ENCODE measurements around the gene HMGB4. TPM values are rescaled to one million over a fixed set of nuclear protein-coding genes. Genes with fewer than 3 reads are reported as not detected.

Gene HMGB4
- total RNA-seq, 1 experiment from 2014 or later, result not detected

DNA sequence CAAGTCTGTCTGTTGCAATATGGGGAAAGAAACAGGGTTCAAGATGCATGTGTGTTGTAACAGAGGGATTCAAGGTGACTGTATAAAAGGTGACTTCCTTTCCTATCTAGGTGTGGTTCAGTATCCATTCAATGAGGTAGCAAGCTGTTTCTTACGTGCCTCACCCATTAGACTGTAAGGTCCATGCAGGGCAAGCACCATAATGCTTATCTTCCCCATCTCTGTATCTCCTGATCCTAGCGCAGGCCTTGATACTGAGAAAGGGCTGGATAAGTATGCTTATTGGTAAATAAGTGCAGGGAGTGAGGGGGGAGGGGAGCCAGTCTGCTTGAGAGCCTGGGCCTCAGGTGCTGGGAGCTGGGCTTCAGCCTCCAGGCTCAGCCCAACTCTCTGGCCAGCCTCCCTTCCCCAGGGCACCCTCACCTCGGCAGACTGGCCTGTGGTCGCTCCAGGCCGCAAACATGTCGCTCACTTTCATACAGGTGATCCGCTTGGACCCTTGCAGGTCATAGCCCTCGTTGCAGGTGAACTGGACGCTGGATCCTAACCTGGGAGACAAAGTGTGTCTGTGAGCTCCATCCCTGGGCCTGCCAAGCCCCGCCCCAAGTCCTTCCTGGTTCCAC, 44.5 kb upstream of the HMGB4 start:
- H3K4me3 ChIP-seq (ENCODE audit: low read depth in 2 of 2, low read length in 2 of 2), result no peak overlapping the region
- ChIA-PET POLR2A (no interaction called here), CTCF (no interaction called here)

DNA sequence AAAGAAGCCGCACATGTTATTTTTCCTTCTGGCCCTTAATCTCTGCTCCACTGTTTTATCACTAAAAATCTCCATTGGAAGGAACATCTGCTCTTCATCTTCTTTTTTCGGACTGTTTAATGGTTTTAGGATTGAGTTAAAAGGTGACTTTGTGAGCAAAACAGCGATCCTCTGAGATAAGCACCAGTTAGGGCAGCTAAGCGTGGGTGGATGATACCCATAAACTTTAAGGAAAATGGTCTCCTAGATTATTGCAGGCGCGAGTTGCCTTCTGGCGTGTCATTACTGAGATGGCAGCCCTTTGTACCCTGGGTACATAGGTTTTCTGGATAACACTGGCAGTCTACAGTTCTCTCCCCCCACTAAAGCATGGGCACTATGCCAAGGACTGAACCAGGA, 44.0 kb upstream of the HMGB4 start:
- H3K27me3 ChIP-seq (ENCODE audit: control insufficient read depth, insufficient read depth, low read length), result peaks cover 7% of the 10 kb centered on the region; the same call in 1 of the 2 replicates
- H3K4me3 ChIP-seq (ENCODE audit: low read depth in 2 of 2, low read length in 2 of 2), result no peak overlapping the region
- ChIA-PET CTCF (no interaction called here), POLR2A (no interaction called here)
- DNase-seq (ENCODE audit: low read depth, low spot score), result no peak
- ATAC-seq, result no peak
- intact Hi-C loops (cut with micrococcal nuclease; ENCODE audit: unreplicated experiment), result no loop called here
- H3K9me3 ChIP-seq (ENCODE audit: control insufficient read depth, insufficient read depth, low read depth, low read length), result no peaks in the 10 kb centered on the region
- in situ Hi-C loops (cut with HindIII; ENCODE audit: low pct_unique_long_range_greater_than_20kb, low sequenced_read_pairs), result no loop called here
- no TSS peak for BruUV-seq (replicated peaks)
- no peak overlapping the region for H3K27ac ChIP-seq (ENCODE audit: low read length)
- H3K36me3 ChIP-seq (ENCODE audit: control insufficient read depth, insufficient read depth, low read length), result no peaks in the 10 kb centered on the region
- H3K4me1 ChIP-seq (ENCODE audit: control insufficient read depth, insufficient read depth, low read length), result no peaks in the 10 kb centered on the region
- TF ChIP-seq, protein P1, sequence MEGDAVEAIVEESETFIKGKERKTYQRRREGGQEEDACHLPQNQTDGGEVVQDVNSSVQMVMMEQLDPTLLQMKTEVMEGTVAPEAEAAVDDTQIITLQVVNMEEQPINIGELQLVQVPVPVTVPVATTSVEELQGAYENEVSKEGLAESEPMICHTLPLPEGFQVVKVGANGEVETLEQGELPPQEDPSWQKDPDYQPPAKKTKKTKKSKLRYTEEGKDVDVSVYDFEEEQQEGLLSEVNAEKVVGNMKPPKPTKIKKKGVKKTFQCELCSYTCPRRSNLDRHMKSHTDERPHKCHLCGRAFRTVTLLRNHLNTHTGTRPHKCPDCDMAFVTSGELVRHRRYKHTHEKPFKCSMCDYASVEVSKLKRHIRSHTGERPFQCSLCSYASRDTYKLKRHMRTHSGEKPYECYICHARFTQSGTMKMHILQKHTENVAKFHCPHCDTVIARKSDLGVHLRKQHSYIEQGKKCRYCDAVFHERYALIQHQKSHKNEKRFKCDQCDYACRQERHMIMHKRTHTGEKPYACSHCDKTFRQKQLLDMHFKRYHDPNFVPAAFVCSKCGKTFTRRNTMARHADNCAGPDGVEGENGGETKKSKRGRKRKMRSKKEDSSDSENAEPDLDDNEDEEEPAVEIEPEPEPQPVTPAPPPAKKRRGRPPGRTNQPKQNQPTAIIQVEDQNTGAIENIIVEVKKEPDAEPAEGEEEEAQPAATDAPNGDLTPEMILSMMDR (IDR thresholded peaks at IDR 0.05), result no peak
- TF ChIP-seq POLR2AphosphoS5 (IDR thresholded peaks at IDR 0.05; ENCODE audit: low read depth, low read length) (no peak), TCF7L2 (IDR thresholded peaks at IDR 0.05; ENCODE audit: low read depth, low read length) (no peak), SIN3A (IDR thresholded peaks at IDR 0.05; ENCODE audit: borderline replicate concordance, insufficient read depth, low read depth, low read length) (no peak)
- TF ChIP-seq, protein P2, sequence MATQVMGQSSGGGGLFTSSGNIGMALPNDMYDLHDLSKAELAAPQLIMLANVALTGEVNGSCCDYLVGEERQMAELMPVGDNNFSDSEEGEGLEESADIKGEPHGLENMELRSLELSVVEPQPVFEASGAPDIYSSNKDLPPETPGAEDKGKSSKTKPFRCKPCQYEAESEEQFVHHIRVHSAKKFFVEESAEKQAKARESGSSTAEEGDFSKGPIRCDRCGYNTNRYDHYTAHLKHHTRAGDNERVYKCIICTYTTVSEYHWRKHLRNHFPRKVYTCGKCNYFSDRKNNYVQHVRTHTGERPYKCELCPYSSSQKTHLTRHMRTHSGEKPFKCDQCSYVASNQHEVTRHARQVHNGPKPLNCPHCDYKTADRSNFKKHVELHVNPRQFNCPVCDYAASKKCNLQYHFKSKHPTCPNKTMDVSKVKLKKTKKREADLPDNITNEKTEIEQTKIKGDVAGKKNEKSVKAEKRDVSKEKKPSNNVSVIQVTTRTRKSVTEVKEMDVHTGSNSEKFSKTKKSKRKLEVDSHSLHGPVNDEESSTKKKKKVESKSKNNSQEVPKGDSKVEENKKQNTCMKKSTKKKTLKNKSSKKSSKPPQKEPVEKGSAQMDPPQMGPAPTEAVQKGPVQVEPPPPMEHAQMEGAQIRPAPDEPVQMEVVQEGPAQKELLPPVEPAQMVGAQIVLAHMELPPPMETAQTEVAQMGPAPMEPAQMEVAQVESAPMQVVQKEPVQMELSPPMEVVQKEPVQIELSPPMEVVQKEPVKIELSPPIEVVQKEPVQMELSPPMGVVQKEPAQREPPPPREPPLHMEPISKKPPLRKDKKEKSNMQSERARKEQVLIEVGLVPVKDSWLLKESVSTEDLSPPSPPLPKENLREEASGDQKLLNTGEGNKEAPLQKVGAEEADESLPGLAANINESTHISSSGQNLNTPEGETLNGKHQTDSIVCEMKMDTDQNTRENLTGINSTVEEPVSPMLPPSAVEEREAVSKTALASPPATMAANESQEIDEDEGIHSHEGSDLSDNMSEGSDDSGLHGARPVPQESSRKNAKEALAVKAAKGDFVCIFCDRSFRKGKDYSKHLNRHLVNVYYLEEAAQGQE (IDR thresholded peaks at IDR 0.05; ENCODE audit: insufficient read depth in 1 of 2, low read depth in 2 of 2, low read length in 1 of 2), result no peak

More for the DNA sequence above, 44.5 kb upstream of the HMGB4 start:
- TF ChIP-seq, protein P1 (IDR thresholded peaks at IDR 0.05), result no peak
- TF ChIP-seq, protein P2 (IDR thresholded peaks at IDR 0.05; ENCODE audit: insufficient read depth in 1 of 2, low read depth in 2 of 2, low read length in 1 of 2), result no peak
- TF ChIP-seq SIN3A (IDR thresholded peaks at IDR 0.05; ENCODE audit: borderline replicate concordance, insufficient read depth, low read depth, low read length) (no peak), POLR2AphosphoS5 (IDR thresholded peaks at IDR 0.05; ENCODE audit: low read depth, low read length) (no peak), TCF7L2 (IDR thresholded peaks at IDR 0.05; ENCODE audit: low read depth, low read length) (no peak)
- H3K27me3 ChIP-seq (ENCODE audit: control insufficient read depth, insufficient read depth, low read length), result peaks cover 7% of the 10 kb centered on the region; the same call in 1 of the 2 replicates
- H3K27ac ChIP-seq (ENCODE audit: low read length), result no peak overlapping the region
- ATAC-seq (no peak), DNase-seq (ENCODE audit: low read depth, low spot score) (no peak)
- no peaks in the 10 kb centered on the region for H3K9me3 ChIP-seq (ENCODE audit: control insufficient read depth, insufficient read depth, low read depth, low read length)
- intact Hi-C loops (cut with micrococcal nuclease; ENCODE audit: unreplicated experiment), result no loop called here
- BruUV-seq (replicated peaks), result no TSS peak
- no peaks in the 10 kb centered on the region for H3K36me3 ChIP-seq (ENCODE audit: control insufficient read depth, insufficient read depth, low read length)
- in situ Hi-C loops (cut with HindIII; ENCODE audit: low pct_unique_long_range_greater_than_20kb, low sequenced_read_pairs), result no loop called here
- H3K4me1 ChIP-seq (ENCODE audit: control insufficient read depth, insufficient read depth, low read length), result no peaks in the 10 kb centered on the region
